GM21737 (cell line): Measurements from ENCODE around the gene PLEKHM3.

Source experiments
- ATAC-seq: cut with Tn5 transposase; IDR thresholded peaks from one replicate; pipeline ENCODE4 v1.9.1; 2021; ENCODE audit warnings: mild to moderate bottlenecking, moderate library complexity; ENCODE audit not compliant: unreplicated experiment

Gene PLEKHM3

GRCh38 chr2:207867056-207867455 lies 158.3 kb downstream of the PLEKHM3 start:
- ATAC-seq = no peak

GRCh38 chr2:207865210-207865609 lies 160.1 kb downstream of the PLEKHM3 start:
- no peak for ATAC-seq

GRCh38 chr2:207863345-207863744 lies 162.0 kb downstream of the PLEKHM3 start:
- no peak for ATAC-seq

GRCh38 chr2:207861789-207862188 lies 163.5 kb downstream of the PLEKHM3 start:
- ATAC-seq = no peak

- ATAC-seq = no peak
Observed at GRCh38 chr2:207860685-207861084, 164.6 kb downstream of the PLEKHM3 start.

GRCh38 chr2:207855591-207855990 lies 169.7 kb downstream of the PLEKHM3 start:
- no peak for ATAC-seq

GRCh38 chr2:207854484-207855440 lies 170.6 kb downstream of the PLEKHM3 start:
- no peak for ATAC-seq

GRCh38 chr2:207852791-207853190 lies 172.5 kb downstream of the PLEKHM3 start:
- ATAC-seq = no peak

GRCh38 chr2:207849443-207849842 lies 175.9 kb downstream of the PLEKHM3 start:
- ATAC-seq = no peak

GRCh38 chr2:207848545-207848928 lies 176.8 kb downstream of the PLEKHM3 start:
- no peak for ATAC-seq

- no peak for ATAC-seq
Observed at GRCh38 chr2:207847807-207848544, 177.4 kb downstream of the PLEKHM3 start.

GRCh38 chr2:207847098-207847806 lies 178.1 kb downstream of the PLEKHM3 start:
- no peak for ATAC-seq

GRCh38 chr2:207845202-207845864 lies 180.0 kb downstream of the PLEKHM3 start:
- ATAC-seq = no peak

GRCh38 chr2:207844648-207845047 lies 180.7 kb downstream of the PLEKHM3 start:
- ATAC-seq = no peak

- ATAC-seq = no peak
Observed at GRCh38 chr2:207840101-207840500, 185.2 kb downstream of the PLEKHM3 start.

- no peak for ATAC-seq
Observed at GRCh38 chr2:207839575-207839974, 185.8 kb downstream of the PLEKHM3 start.

- ATAC-seq = no peak
Observed at GRCh38 chr2:207839028-207839427, 186.3 kb downstream of the PLEKHM3 start.

GRCh38 chr2:207836521-207837133 lies 188.7 kb downstream of the PLEKHM3 start:
- ATAC-seq = no peak

GRCh38 chr2:207835805-207836204 lies 189.5 kb downstream of the PLEKHM3 start:
- no peak for ATAC-seq

- peak; percentile 98 for ATAC-seq
Observed at GRCh38 chr2:207833251-207833751, 192.0 kb downstream of the PLEKHM3 start.
